HepG2 (cell line): ENCODE measurements around the gene CEBPE. TPM values are rescaled to one million over a fixed set of nuclear protein-coding genes. Genes with fewer than 3 reads are reported as not detected.

Experiments used
- BCL6 ChIP-seq: IDR thresholded peaks from 2 replicates; pipeline ENCODE4 v1.6.1; 2016; ENCODE audit warnings: missing genetic modification reagents, missing compliant biosample characterization
- EEA1 ChIP-seq: sonication (generic); formaldehyde crosslinking; IDR thresholded peaks from 2 replicates; pipeline ENCODE4 v1.5.1; 2020; ENCODE audit warnings: mild to moderate bottlenecking, missing genetic modification reagents, borderline replicate concordance
- ETS1 ChIP-seq: sonication (generic); formaldehyde crosslinking; IDR thresholded peaks from 2 replicates; pipeline ENCODE4 v1.4.0; 2020; ENCODE audit warnings: missing genetic modification reagents
- PREB ChIP-seq: sonication (generic); formaldehyde crosslinking; IDR thresholded peaks from 2 replicates; pipeline ENCODE4 v1.4.0; 2020; ENCODE audit warnings: missing genetic modification reagents
- U2AF1 ChIP-seq: fragments of 200-400 bp; formaldehyde crosslinking; optimal IDR thresholded peaks from 2 replicates; pipeline ENCODE3; 2017; ENCODE audit warnings: mild to moderate bottlenecking, low read depth, low read length
- ZGPAT ChIP-seq: IDR thresholded peaks from 2 replicates; pipeline ENCODE4 v1.6.1; 2016; ENCODE audit warnings: mild to moderate bottlenecking
- ZNF180 ChIP-seq: sonication (generic); formaldehyde crosslinking; IDR thresholded peaks from 2 replicates; pipeline ENCODE4 v1.4.0; 2020; ENCODE audit warnings: low read depth, missing genetic modification reagents, borderline replicate concordance
- ZNF317 ChIP-seq: sonication (generic); formaldehyde crosslinking; IDR thresholded peaks from 2 replicates; pipeline ENCODE4 v1.5.0; 2020; ENCODE audit warnings: mild to moderate bottlenecking, missing genetic modification reagents
- ZNF563 ChIP-seq: sonication (generic); formaldehyde crosslinking; IDR thresholded peaks from 2 replicates; pipeline ENCODE4 v1.8.0; 2022; ENCODE audit warnings: mild to moderate bottlenecking, moderate library complexity, missing genetic modification reagents
- polyA plus RNA-seq, 8 experiments: library from polyadenylated mRNA; depleted of rRNA in 3 of 8; stranded (reverse) in 7 of 8; unstranded in 1 of 8; fragments of >200 nt; fragmentation: Illumina TruSeq in 4 of 8; extraction: Trizol in 4 of 8; gene quantifications; 2 replicates each; pipeline versions ENCODE4 v1.2.1 to v1.2.3, GENCODE V29; 2011 to 2016; ENCODE audit warnings: low read depth in 4 of 8, missing spikeins in 1 of 8, mixed read lengths in 1 of 8; ENCODE audit not compliant: insufficient read depth in 1 of 8
- total RNA-seq, 5 experiments: library from RNA; depleted of rRNA; stranded (reverse); fragments of >200 nt; fragmentation: Illumina TruSeq; extraction: Trizol; gene quantifications; 2 replicates each; pipeline ENCODE4 v1.2.3, GENCODE V29; 2016; ENCODE audit warnings: low read depth in 1 of 5
- TF ChIP-seq, protein P1 (sequence below): sonication (generic); formaldehyde crosslinking; IDR thresholded peaks from 2 replicates; pipeline ENCODE4 v1.4.0; 2020; ENCODE audit warnings: mild to moderate bottlenecking, missing genetic modification reagents
- TF ChIP-seq, protein P2 (sequence below): sonication (generic); formaldehyde crosslinking; conservative IDR thresholded peaks from 2 replicates; pipeline ENCODE4 v1.4.0; 2020; ENCODE audit warnings: missing genetic modification reagents

The CEBPE gene
- total and polyA plus RNA-seq, 2 of the 13 experiments (the other 11 are each of a cell fraction or from before 2014, with no cell fraction given): 0.09 to 0.11 TPM

GRCh38 chr14:23093991-23094665 lies 24.9 kb downstream of the CEBPE start (continued):
- TF ChIP-seq EEA1 (CRISPR knock-in tag): no peak
- no peak for TF ChIP-seq U2AF1
- TF ChIP-seq, protein P1, sequence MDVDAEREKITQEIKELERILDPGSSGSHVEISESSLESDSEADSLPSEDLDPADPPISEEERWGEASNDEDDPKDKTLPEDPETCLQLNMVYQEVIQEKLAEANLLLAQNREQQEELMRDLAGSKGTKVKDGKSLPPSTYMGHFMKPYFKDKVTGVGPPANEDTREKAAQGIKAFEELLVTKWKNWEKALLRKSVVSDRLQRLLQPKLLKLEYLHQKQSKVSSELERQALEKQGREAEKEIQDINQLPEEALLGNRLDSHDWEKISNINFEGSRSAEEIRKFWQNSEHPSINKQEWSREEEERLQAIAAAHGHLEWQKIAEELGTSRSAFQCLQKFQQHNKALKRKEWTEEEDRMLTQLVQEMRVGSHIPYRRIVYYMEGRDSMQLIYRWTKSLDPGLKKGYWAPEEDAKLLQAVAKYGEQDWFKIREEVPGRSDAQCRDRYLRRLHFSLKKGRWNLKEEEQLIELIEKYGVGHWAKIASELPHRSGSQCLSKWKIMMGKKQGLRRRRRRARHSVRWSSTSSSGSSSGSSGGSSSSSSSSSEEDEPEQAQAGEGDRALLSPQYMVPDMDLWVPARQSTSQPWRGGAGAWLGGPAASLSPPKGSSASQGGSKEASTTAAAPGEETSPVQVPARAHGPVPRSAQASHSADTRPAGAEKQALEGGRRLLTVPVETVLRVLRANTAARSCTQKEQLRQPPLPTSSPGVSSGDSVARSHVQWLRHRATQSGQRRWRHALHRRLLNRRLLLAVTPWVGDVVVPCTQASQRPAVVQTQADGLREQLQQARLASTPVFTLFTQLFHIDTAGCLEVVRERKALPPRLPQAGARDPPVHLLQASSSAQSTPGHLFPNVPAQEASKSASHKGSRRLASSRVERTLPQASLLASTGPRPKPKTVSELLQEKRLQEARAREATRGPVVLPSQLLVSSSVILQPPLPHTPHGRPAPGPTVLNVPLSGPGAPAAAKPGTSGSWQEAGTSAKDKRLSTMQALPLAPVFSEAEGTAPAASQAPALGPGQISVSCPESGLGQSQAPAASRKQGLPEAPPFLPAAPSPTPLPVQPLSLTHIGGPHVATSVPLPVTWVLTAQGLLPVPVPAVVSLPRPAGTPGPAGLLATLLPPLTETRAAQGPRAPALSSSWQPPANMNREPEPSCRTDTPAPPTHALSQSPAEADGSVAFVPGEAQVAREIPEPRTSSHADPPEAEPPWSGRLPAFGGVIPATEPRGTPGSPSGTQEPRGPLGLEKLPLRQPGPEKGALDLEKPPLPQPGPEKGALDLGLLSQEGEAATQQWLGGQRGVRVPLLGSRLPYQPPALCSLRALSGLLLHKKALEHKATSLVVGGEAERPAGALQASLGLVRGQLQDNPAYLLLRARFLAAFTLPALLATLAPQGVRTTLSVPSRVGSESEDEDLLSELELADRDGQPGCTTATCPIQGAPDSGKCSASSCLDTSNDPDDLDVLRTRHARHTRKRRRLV (CRISPR knock-in tag): no peak
- TF ChIP-seq, protein P2, sequence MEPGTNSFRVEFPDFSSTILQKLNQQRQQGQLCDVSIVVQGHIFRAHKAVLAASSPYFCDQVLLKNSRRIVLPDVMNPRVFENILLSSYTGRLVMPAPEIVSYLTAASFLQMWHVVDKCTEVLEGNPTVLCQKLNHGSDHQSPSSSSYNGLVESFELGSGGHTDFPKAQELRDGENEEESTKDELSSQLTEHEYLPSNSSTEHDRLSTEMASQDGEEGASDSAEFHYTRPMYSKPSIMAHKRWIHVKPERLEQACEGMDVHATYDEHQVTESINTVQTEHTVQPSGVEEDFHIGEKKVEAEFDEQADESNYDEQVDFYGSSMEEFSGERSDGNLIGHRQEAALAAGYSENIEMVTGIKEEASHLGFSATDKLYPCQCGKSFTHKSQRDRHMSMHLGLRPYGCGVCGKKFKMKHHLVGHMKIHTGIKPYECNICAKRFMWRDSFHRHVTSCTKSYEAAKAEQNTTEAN (CRISPR knock-in tag): 0 out of 2 replicates have a peak, but pooled peaks have one; percentile 12
- TF ChIP-seq ZNF317 (CRISPR knock-in tag): no peak
- no peak for TF ChIP-seq ETS1 (CRISPR knock-in tag)
- no peak for TF ChIP-seq ZNF563
- no peak for TF ChIP-seq PREB (CRISPR knock-in tag)
- no peak for TF ChIP-seq BCL6
- TF ChIP-seq ZNF180 (CRISPR knock-in tag): 0 out of 2 replicates have a peak, but pooled peaks have one; percentile 20
- TF ChIP-seq ZGPAT: no peak
